DND-41 (cell line): ENCODE data around the gene SPOCK2.

Source experiments
- EZH2 ChIP-seq: IDR thresholded peaks from 3 replicates; pipeline ENCODE4 v1.6.1; 2012; ENCODE audit warnings: borderline replicate concordance, low read depth, mild to moderate bottlenecking, moderate library complexity, low read length, inconsistent platforms; ENCODE audit not compliant: severe bottlenecking
- TF ChIP-seq, protein P1 (sequence below): IDR thresholded peaks from 2 replicates; pipeline ENCODE4 v1.5.1; 2012; ENCODE audit warnings: borderline replicate concordance, low read length, moderate library complexity, mild to moderate bottlenecking; ENCODE audit not compliant: poor library complexity, severe bottlenecking; ENCODE audit errors: extremely low read depth

DNA sequence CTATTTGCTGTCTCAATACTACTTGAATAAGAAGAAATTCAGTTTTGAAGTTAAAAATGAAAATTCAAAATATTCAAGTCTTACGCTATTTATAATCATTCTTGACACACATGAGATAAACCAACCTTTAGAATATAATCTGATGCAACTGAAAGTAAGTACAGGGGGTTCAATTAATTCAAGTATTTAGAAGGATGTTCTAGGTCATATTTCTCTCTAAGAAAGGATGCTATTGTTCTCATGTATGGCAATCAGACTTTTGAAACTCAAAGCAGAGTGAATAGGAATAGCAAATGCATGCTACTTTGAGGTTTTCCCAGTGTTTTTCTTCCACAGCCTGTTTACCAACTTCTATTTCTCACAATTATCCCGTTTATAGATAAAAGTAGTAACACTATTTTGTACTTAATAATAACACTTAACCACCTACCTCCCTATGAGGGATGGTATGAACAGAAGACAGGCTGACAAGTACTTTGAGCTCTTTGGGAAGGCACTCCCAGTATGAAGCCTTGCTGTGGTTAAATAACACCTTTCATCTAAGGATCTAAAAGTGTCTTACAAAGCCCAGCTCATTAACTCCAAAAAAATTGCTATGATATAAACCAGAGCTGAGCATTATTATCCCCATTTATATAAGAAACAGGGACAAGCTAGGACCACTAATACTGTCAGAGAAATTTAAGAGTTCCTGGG lies 18.0 kb upstream of the SPOCK2 start:
- TF ChIP-seq, protein P1, sequence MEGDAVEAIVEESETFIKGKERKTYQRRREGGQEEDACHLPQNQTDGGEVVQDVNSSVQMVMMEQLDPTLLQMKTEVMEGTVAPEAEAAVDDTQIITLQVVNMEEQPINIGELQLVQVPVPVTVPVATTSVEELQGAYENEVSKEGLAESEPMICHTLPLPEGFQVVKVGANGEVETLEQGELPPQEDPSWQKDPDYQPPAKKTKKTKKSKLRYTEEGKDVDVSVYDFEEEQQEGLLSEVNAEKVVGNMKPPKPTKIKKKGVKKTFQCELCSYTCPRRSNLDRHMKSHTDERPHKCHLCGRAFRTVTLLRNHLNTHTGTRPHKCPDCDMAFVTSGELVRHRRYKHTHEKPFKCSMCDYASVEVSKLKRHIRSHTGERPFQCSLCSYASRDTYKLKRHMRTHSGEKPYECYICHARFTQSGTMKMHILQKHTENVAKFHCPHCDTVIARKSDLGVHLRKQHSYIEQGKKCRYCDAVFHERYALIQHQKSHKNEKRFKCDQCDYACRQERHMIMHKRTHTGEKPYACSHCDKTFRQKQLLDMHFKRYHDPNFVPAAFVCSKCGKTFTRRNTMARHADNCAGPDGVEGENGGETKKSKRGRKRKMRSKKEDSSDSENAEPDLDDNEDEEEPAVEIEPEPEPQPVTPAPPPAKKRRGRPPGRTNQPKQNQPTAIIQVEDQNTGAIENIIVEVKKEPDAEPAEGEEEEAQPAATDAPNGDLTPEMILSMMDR = no peak
- no peak for TF ChIP-seq EZH2
